Esophagus squamous epithelium (tissue), 4 donors: ENCODE data around the gene PEAR1.

Experiments
- CTCF ChIP-seq, 6 experiments: fragments of 450-650 bp in 4 of 6; fragments of 200-600 bp in 2 of 6; sonication (generic) in 2 of 6; IDR thresholded peaks; one replicate each; pipeline ENCODE4 v1.5.1; 2016 to 2019; ENCODE audit warnings: antibody characterized with exemption in 6 of 6, mild to moderate bottlenecking in 4 of 6, moderate library complexity in 4 of 6
- POLR2A ChIP-seq, 4 donors: fragments of 450-650 bp; IDR thresholded peaks; one replicate each; pipeline ENCODE4 v1.6.1; 2017; ENCODE audit warnings: antibody characterized with exemption in 4 of 4, mild to moderate bottlenecking in 4 of 4, moderate library complexity in 3 of 4

- TF ChIP-seq CTCF (IDR thresholded peaks at IDR 0.05) (no peak), POLR2A (IDR thresholded peaks at IDR 0.05) (no peak)
Observed at GRCh38 chr1:156941675-156942074, 48.2 kb downstream of the PEAR1 start.
